SK-N-SH (cell line): ENCODE results near the gene SNAI3. TPM values are rescaled to one million over a fixed set of nuclear protein-coding genes. Genes with fewer than 3 reads are reported as not detected.

ENCODE experiments used
- CTCF ChIA-PET: fragments of 300-600, 350-600 bp; formaldehyde crosslinking; extraction: SDS; loops from one replicate; lab custom pipeline; 2021; lab: Yijun Ruan, JAX
- POLR2A ChIA-PET: fragments of 350-600 bp; sonication (Branson Sonifier 250); formaldehyde crosslinking; extraction: SDS; loops from one replicate; lab custom pipeline; 2020; ENCODE audit warnings: antibody characterized with exemption, inconsistent platforms; lab: Yijun Ruan, JAX
- DNase-seq: peaks from one replicate; pipeline ENCODE4 v3.0.0; 2012
- H2AFZ ChIP-seq: fragments of 200-600 bp; sonication (generic); 2 replicates; pipeline ENCODE4 v1.8.1; 2016; ENCODE audit warnings: antibody characterized with exemption, mild to moderate bottlenecking, low read depth
- H3F3A ChIP-seq: fragments of 200-600 bp; sonication (generic); replicated peaks from 2 replicates; pipeline ENCODE3; 2016; ENCODE audit warnings: antibody characterized with exemption, mild to moderate bottlenecking; ENCODE audit not compliant: insufficient read depth
- H3K27ac ChIP-seq, 2 experiments: fragments of 200-500 bp in 1 of 2; fragments of 200-600 bp in 1 of 2; sonication (Bioruptor generic) in 1 of 2; sonication (generic), shearing (Covaris generic) in 1 of 2; 2 replicates each; pipeline versions ENCODE4 v1.5.1 to v1.6.1; 2014 to 2016; ENCODE audit warnings: low read depth in 2 of 2, inconsistent platforms in 1 of 2, low read length in 1 of 2, mild to moderate bottlenecking in 1 of 2, mixed read lengths in 1 of 2
- H3K27me3 ChIP-seq: fragments of 200-600 bp; sonication (generic), shearing (Covaris generic); 2 replicates; pipeline ENCODE4 v1.6.1; 2016; ENCODE audit warnings: mixed run types; ENCODE audit not compliant: insufficient read depth
- H3K36me3 ChIP-seq, 2 experiments: fragments of 200-500 bp in 1 of 2; fragments of 200-600 bp in 1 of 2; sonication (Bioruptor generic) in 1 of 2; sonication (generic) in 1 of 2; replicated peaks in 1 of 2; 2 replicates each; pipeline versions ENCODE3 to v1.5.1; 2014 to 2016; ENCODE audit warnings: low read length in 1 of 2, mild to moderate bottlenecking in 1 of 2; ENCODE audit not compliant: insufficient read depth in 2 of 2, control insufficient read depth in 1 of 2
- H3K4me1 ChIP-seq, 2 experiments: fragments of 200-500 bp in 1 of 2; fragments of 200-600 bp in 1 of 2; sonication (Bioruptor generic) in 1 of 2; sonication (generic), shearing (Covaris generic) in 1 of 2; 2 replicates each; pipeline versions ENCODE4 v1.5.1 to v1.6.1; 2014 to 2016; ENCODE audit warnings: low read depth in 1 of 2, low read length in 1 of 2, mixed run types in 1 of 2; ENCODE audit not compliant: insufficient read depth in 2 of 2, control insufficient read depth in 1 of 2
- H3K4me2 ChIP-seq: fragments of 200-600 bp; sonication (generic), shearing (Covaris generic); 2 replicates; pipeline ENCODE4 v1.6.1; 2017; ENCODE audit warnings: mixed run types
- H3K4me3 ChIP-seq, 2 experiments: fragments of 200-500 bp in 1 of 2; fragments of 200-600 bp in 1 of 2; sonication (Bioruptor generic) in 1 of 2; sonication (generic), shearing (Covaris generic) in 1 of 2; 2 replicates each; pipeline versions ENCODE4 v1.5.1 to v1.8.1; 2014 to 2016; ENCODE audit warnings: low read depth in 2 of 2, inconsistent platforms in 1 of 2, low read length in 1 of 2, mild to moderate bottlenecking in 1 of 2, mixed read lengths in 1 of 2, moderate library complexity in 1 of 2
- H3K79me2 ChIP-seq: fragments of 200-600 bp; sonication (generic); 2 replicates; pipeline ENCODE4 v1.8.1; 2017; ENCODE audit warnings: mild to moderate bottlenecking; ENCODE audit not compliant: insufficient read depth
- H3K9ac ChIP-seq: fragments of 200-600 bp; sonication (generic); 2 replicates; pipeline ENCODE4 v1.6.1; 2017; ENCODE audit warnings: mixed run types
- H3K9me2 ChIP-seq: fragments of 200-600 bp; sonication (generic); 2 replicates; pipeline ENCODE4 v1.6.1; 2017; ENCODE audit warnings: mixed run types
- H3K9me3 ChIP-seq: fragments of 200-600 bp; sonication (generic); 2 replicates; pipeline ENCODE4 v1.6.1; 2017; ENCODE audit warnings: mixed run types, mild to moderate bottlenecking, moderate library complexity
- H4K20me1 ChIP-seq: fragments of 200-600 bp; sonication (generic); 2 replicates; pipeline ENCODE4 v1.6.1; 2017; ENCODE audit warnings: mild to moderate bottlenecking, mixed run types; ENCODE audit not compliant: insufficient read depth
- EP300 ChIP-seq, 2 experiments: IDR thresholded peaks; 2 replicates each; pipeline versions ENCODE4 v1.4.0 to v1.6.1; 2012; ENCODE audit warnings: borderline replicate concordance in 1 of 2, low read depth in 1 of 2, low read length in 1 of 2
- JUND ChIP-seq: IDR thresholded peaks from 2 replicates; pipeline ENCODE4 v1.4.0; 2012
- RAD21 ChIP-seq: IDR thresholded peaks from 2 replicates; pipeline ENCODE4 v1.6.1; 2012; ENCODE audit warnings: mild to moderate bottlenecking, low read length
- RCOR1 ChIP-seq: fragments of 150-350 bp; IDR thresholded peaks from 2 replicates; pipeline ENCODE4 v1.6.1; 2017; ENCODE audit warnings: antibody characterized with exemption, low read length
- RFX5 ChIP-seq: IDR thresholded peaks from 2 replicates; pipeline ENCODE4 v1.6.1; 2012; ENCODE audit warnings: mild to moderate bottlenecking, improper control_type of control experiment, low read length
- RXRA ChIP-seq: IDR thresholded peaks from 2 replicates; pipeline ENCODE4 v1.4.0; 2012; ENCODE audit warnings: low read depth, mild to moderate bottlenecking, borderline replicate concordance
- WGBS: methylation state at CpG from one replicate; pipeline ENCODE4 v1.1.6; 2017; ENCODE audit warnings: low lambda C conversion rate; 5-methylcytosine and 5-hydroxymethylcytosine counted together
- polyA plus RNA-seq, 3 experiments: library from polyadenylated mRNA; depleted of rRNA; stranded (reverse); fragments of >200 nt; gene quantifications; 2 replicates each; pipeline ENCODE4 v1.2.3, GENCODE V29; 2012
- TF ChIP-seq, protein P1 (sequence below): fragments of 200-600 bp; sonication (generic); IDR thresholded peaks from 2 replicates; pipeline ENCODE4 v1.6.1; 2017; ENCODE audit warnings: antibody characterized with exemption, mild to moderate bottlenecking, moderate library complexity
- TF ChIP-seq, protein P2 (sequence below): IDR thresholded peaks from 2 replicates; pipeline ENCODE4 v1.6.1; 2012; ENCODE audit warnings: mild to moderate bottlenecking, low read depth, low read length, moderate library complexity
- TF ChIP-seq, protein P3 (sequence below): IDR thresholded peaks from 2 replicates; pipeline ENCODE4; 2012

The SNAI3 gene
- polyA plus RNA-seq, 1 of the 3 experiments (the other 2 are of a cell fraction): 0.03 TPM

DNA sequence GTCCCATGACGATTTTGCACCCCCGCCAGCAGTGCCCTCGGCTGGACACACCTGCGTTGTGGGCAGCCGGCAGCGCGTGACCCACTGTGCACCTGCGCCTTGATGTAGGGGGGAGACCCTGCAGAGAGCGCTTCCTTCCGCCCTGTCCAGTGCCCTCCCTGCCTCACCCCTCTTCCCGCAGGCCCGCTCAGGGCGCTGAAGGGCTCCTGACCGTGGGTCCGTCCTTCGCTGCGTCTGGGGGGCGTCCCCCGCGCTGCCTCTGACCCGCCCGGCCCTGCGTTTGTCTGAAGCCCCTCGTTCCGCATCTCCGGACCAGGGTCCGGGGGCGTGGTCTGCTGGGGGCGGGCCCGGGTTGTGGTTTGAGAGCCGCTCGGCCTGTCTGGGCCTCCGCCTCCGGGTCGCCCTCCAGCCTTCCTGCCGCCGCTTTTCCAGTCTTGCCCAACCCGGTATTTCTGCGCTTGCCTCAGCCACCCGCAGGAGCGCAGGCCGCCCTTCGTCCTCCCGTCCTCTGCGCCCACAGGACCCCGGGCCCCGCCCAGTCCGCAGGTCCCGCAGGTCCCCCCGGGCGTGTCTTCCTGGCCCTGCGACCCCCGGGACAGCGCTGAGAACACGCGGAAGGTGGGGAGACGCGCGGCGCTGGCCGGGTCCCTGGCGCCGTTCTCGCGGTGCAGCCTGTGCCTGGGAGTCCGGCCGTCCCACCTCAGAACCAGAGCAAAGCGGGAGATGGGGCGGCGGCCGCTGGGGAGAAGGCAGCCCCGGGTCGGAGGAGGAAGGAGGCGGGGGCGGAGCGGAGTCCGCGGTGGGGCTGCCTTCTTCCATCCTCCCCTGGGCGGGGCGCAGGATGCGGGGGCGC lies 51.9 kb downstream of the SNAI3 start:
- no peaks in the 10 kb centered on the region for H4K20me1 ChIP-seq
- POLR2A ChIA-PET: no interaction called here
- peaks cover 4 to 38% of the 10 kb centered on the region in 2 experiments for H3K36me3 ChIP-seq
- no peak overlapping the region for H3K27ac ChIP-seq
- no peak for DNase-seq
- no peak overlapping the region for H3K4me3 ChIP-seq
- H3K4me2 ChIP-seq: no peak overlapping the region
- H3K4me1 ChIP-seq: no peaks in the 10 kb centered on the region
- no peaks in the 10 kb centered on the region for H3K79me2 ChIP-seq
- H3K9me2 ChIP-seq: no peaks in the 10 kb centered on the region
- no peak overlapping the region for H3K9ac ChIP-seq
- CTCF ChIA-PET: no interaction called here
- WGBS: 94% methylated on average over 72 of the region's 82 CpGs
- H2AFZ ChIP-seq: no peak overlapping the region
- peaks cover 7% of the 10 kb centered on the region; the same call in 1 of the 2 replicates for H3K27me3 ChIP-seq
- TF ChIP-seq EP300 (IDR thresholded peaks at IDR 0.05; ENCODE audit: borderline replicate concordance in 1 of 2, low read depth in 1 of 2, low read length in 1 of 2): no peak
- TF ChIP-seq, protein P1, sequence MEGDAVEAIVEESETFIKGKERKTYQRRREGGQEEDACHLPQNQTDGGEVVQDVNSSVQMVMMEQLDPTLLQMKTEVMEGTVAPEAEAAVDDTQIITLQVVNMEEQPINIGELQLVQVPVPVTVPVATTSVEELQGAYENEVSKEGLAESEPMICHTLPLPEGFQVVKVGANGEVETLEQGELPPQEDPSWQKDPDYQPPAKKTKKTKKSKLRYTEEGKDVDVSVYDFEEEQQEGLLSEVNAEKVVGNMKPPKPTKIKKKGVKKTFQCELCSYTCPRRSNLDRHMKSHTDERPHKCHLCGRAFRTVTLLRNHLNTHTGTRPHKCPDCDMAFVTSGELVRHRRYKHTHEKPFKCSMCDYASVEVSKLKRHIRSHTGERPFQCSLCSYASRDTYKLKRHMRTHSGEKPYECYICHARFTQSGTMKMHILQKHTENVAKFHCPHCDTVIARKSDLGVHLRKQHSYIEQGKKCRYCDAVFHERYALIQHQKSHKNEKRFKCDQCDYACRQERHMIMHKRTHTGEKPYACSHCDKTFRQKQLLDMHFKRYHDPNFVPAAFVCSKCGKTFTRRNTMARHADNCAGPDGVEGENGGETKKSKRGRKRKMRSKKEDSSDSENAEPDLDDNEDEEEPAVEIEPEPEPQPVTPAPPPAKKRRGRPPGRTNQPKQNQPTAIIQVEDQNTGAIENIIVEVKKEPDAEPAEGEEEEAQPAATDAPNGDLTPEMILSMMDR: no peak
- TF ChIP-seq, protein P2, sequence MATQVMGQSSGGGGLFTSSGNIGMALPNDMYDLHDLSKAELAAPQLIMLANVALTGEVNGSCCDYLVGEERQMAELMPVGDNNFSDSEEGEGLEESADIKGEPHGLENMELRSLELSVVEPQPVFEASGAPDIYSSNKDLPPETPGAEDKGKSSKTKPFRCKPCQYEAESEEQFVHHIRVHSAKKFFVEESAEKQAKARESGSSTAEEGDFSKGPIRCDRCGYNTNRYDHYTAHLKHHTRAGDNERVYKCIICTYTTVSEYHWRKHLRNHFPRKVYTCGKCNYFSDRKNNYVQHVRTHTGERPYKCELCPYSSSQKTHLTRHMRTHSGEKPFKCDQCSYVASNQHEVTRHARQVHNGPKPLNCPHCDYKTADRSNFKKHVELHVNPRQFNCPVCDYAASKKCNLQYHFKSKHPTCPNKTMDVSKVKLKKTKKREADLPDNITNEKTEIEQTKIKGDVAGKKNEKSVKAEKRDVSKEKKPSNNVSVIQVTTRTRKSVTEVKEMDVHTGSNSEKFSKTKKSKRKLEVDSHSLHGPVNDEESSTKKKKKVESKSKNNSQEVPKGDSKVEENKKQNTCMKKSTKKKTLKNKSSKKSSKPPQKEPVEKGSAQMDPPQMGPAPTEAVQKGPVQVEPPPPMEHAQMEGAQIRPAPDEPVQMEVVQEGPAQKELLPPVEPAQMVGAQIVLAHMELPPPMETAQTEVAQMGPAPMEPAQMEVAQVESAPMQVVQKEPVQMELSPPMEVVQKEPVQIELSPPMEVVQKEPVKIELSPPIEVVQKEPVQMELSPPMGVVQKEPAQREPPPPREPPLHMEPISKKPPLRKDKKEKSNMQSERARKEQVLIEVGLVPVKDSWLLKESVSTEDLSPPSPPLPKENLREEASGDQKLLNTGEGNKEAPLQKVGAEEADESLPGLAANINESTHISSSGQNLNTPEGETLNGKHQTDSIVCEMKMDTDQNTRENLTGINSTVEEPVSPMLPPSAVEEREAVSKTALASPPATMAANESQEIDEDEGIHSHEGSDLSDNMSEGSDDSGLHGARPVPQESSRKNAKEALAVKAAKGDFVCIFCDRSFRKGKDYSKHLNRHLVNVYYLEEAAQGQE: no peak
- no peak for TF ChIP-seq RXRA
- TF ChIP-seq RCOR1: no peak
- TF ChIP-seq JUND: no peak
- TF ChIP-seq RAD21: no peak
- no peak for TF ChIP-seq RFX5
- TF ChIP-seq, protein P3, sequence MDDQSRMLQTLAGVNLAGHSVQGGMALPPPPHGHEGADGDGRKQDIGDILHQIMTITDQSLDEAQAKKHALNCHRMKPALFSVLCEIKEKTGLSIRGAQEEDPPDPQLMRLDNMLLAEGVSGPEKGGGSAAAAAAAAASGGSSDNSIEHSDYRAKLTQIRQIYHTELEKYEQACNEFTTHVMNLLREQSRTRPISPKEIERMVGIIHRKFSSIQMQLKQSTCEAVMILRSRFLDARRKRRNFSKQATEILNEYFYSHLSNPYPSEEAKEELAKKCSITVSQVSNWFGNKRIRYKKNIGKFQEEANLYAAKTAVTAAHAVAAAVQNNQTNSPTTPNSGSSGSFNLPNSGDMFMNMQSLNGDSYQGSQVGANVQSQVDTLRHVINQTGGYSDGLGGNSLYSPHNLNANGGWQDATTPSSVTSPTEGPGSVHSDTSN: no peak
- TF ChIP-seq, all 33 proteins: peak for 0
- peaks cover 3% of the 10 kb centered on the region for H3F3A ChIP-seq
- no peaks in the 10 kb centered on the region for H3K9me3 ChIP-seq
